HG03342 (cell line): ENCODE measurements around the gene ARNT2.

Source experiments
- ATAC-seq: cut with Tn5 transposase; IDR thresholded peaks from one replicate; pipeline ENCODE4 v1.9.1; 2021; ENCODE audit warnings: mild to moderate bottlenecking, moderate library complexity; ENCODE audit not compliant: unreplicated experiment

ARNT2 gene

DNA sequence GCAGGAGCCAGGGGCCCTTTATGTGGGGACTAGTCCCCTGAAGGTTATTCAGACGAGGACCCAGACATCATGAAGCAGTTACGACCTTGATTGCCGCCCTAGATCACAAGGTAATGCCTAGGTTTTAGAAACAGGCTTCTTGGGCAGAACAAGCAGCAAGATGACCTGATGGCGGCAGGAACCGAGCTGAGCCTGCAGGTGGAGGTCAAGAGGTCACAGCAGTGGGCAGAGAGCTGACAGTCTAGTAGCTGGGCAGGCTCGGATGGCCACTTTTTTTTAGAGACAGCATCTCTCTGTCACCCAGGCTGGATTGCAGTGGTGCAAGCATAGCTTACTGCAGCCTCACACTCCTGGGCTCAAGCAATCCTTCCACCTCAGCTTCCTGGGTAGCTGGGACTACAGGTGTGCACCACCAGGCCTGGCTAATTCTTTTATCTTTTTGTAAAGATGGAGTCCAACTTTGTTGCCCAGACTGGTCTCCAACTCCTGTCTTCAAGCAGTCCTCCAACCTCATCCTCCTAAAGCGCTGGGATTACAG is 207.4 kb downstream of the ARNT2 start:
- no peak for ATAC-seq

DNA sequence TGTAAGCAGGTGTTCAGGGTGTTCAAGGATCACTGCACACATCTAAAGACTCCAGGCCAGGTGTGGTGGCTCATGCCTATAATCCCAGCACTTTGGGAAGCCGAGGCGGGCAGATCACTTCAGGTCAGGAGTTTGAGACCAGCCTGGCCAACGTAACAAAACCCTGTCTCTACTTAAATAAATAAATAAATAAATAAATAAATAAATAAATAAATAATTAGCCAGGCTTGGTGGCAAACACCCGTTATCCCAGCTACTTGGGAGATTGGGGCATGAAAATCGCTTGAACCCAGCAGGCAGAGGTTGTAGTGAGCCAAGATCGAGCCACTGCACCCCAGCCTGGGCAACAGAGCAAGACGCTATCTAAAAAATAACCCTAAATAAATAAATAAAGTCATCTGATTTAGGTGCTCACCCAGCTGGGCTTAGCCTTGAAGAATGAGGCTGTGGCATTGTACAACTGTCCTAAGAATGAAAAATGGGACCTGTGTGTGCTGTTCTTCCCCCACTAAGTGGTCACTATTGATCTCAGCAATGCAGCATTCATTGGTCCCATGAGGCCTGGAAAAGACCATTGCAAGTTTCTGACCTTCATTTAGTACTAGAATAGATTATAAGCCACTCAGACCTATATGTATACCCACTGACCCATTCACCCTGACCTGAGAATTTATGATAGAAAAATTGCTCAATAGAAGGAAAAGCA is 208.1 kb downstream of the ARNT2 start:
- ATAC-seq, result no peak

DNA sequence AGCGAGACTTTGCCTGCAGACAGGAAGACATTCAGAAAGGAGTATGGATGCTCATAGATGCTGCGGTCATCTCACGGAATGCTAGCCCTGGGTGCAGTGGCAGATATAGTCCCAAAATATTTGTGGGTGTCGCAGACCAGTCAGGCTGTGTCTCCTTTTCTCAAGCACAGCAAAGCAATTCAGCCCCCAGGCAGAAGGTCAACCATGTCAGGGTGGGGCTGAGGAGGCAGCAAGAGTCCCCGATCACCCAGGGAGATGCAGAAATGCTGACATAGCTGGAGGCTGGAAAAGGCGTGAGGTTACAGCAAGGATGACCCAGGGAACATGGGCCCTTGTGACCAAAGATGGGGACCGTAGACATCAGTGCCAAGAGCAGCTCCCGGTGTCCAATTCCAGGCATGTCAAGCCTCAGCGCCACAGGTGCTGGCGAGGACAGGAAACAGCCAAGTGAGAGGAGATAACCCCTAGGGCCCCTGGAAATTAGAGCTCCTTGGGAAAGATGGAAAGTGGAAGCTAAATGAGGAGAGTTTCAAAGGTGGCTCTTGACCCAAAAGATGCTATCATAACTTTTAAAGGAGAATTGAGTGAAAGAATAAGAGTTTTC is 209.7 kb downstream of the ARNT2 start:
- ATAC-seq, result no peak

DNA sequence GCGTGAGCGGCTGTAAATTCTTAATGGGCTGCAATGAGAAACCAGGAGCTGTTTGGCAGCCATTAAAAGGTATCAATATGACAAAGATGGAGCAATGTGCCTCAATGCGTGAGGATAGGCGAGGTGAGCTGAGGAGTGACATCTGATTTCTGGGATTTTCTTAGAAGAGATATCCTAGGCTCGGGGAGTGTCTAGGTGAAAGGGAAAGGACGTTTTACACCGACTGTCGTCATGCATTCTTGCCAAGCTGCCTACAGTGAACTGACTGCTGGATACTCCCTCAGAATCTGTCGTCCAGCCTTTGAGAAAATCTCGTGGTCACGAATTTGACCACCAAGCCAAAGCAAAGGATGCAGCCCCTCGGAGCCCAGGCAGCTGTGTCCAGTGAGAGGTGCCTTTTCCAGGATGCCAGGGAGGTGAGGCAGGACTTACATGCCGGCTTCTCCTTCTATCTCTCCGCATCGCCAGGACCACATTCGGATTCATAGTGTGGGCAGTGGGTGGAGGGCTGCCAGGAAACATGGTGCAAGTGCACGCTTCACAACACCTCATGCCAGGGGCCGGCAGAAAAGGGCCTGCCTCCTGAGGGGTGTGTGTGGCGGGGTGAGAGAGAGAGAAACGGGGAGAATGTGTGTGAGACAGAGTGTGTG is 210.7 kb downstream of the ARNT2 start:
- no peak for ATAC-seq

DNA sequence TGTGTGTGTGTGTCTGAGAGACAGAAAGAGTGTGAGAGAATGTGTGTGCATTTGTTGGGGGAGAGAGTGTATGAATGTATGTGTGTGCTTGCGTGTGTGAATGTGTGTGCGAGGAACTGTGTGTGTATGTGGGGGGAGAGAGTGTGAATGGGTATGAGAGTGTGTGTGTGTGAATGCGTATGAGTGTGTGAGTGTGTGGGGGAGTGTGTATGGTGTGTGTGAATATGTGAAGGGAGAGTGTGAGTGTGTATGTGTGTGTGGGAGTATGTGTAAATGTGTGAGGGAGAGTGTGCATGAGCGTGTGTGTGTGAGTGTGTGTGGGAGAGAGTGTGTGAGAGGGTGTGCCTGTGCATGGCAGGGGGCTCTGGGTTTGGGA is 211.2 kb downstream of the ARNT2 start:
- ATAC-seq, result no peak

DNA sequence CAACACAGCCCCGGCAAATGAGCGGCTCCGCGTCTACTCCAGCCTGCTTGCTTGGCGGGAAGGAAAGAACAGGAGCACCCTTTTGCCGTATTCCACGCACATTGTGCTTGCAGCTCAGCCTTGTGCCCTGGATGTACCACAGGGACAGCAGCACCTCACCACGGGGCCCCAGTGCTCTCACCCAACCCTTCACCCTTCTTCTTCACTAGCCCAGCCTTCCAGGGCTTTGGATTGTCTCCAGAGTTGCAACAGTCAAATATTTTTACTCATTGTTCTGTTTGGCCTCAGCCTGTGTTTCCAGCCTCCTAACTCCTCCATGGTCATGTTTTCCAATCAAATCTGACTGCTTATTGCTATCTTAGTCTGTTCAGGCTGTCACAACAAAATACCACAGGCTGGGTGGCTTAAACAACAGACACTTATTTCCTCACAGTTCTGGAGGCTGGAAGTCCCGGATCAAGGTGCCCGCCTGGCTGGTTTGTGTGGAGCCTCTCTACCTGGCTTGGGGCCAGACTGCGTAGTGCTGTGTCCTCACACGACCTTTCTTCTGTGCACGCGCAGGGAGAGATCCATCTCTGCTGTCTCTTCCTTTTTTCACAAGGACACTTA is 211.7 kb downstream of the ARNT2 start:
- no peak for ATAC-seq

DNA sequence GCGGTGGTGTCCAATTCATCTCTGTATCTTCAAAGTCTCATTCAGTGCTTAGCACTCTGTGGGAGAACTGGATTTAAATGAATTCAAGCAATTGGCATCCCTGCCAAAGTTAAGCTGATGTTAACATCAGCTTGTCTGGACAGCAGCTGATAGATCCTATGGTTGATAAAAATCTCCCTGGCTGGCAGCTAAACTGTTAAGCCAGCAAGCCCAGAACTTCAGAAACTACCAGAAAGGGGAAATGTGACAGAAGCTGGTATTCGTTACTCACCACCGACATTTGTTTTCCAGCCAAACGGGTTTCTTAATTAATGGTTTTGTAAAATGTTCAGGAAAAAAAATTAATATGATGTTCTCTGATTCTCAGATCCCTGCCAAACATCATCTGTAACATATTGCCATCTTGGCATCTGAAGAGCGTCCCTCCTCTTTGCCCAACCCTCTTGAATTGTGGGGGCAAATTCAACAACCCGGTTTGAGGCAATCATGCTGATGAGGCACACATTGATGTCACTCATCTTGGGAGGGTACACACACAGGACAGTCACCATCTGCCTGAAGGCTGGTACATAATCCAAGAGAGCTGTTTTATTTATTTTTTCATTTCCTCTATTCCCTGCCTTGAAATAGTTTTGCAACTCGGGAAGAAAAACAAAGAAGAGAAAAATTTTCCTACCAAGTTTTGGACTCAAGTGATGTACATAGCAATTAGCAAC is 214.7 kb downstream of the ARNT2 start:
- ATAC-seq, result no peak

DNA sequence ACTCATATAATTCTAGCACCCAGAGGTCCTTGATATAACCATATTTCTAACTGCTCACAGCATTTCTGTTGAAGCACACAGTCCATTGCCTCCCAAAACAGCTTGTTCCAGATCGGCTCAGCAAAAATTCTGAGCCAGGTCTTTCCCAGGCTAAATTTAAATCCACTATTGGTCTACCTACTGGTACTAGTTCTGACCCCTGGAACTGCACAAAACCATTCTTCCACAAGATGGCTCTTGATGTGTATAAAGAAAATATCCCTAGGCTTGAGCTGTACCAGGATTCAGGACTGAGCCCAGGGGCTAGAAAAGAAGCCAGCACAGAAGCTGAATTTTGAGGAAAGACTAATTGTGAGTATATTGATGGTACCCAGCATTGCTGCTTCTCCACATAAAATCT is 215.5 kb downstream of the ARNT2 start:
- no peak for ATAC-seq

DNA sequence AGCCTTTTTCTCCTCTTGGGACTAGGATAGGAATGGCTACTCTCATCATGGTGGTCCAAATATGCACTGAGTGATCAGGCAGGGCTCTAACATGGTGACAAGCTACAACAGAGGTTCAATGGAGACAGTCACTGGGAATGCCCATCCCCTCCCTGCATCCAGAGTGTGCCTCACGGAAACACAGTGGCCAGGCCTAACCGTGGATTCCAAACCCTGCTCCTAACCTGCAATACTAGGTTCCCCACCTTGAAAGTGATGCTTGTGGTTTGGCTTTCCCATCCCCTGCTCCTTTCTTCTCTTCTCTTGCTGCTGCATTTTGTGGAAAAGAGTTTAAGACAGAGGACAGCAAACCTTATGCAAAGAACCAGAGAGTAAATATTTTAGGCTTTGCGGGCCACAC is 216.0 kb downstream of the ARNT2 start:
- no peak for ATAC-seq

DNA sequence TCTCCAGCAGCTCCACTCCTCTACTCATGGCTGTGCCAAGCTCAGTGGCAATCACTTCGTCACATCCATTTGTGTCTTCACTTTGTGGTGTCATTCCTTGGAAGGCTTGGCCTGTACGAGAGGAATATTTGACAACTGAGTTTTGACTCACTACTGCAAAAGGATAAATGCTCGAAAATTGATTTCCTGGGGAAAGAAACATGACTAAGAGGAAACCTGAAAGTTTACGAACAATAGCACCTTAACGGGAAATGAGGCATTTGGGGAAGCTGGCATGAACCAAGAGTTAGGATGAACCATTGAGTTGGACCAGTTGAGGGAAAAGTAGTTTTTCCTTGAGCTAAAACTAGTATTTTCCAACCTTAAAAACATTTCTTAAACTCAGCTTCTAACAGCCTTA is 216.7 kb downstream of the ARNT2 start:
- ATAC-seq, result no peak

DNA sequence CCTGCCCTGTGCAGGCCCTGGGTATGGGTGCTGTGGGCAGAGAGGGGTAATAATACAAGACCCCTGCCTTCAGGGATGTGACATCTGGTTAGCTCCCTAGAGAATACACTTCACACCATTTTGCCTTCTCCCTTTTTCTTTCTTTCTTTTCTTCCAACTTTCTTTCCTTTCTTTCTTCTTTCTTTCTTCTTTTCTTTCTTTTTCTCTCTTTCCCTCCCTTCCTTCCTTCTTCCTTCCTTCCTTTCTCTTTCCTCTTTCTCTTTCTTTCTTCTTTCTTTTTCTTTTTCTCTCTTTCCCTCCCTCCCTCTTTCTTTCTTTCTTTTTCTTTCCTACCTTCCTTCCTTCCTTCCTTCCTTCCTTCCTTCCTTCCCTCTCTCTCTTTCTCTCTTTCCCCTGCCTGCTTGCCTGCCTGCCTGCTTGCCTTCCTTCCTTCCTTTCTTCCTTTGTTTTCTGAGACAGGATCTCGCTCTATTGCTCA is 222.5 kb downstream of the ARNT2 start:
- no peak for ATAC-seq

DNA sequence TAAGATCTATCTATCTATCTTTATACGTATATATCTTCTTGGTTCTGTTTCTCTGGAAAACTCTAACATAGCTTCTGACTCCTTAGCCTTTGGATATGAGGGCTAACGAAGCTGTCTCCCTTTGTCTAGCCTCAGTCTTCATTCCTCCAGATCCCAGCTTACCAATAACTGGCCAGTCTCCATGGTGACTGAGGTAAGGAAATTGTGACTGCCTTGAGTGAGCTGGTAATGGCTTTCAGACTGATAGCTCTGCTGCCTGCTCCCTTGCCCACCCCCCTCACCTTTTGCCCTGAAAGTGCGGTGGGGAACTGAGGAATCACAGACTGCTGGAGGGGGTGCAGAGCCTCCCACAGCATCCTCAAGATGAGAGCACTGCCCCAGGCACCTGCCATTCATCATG is 225.2 kb downstream of the ARNT2 start:
- no peak for ATAC-seq

DNA sequence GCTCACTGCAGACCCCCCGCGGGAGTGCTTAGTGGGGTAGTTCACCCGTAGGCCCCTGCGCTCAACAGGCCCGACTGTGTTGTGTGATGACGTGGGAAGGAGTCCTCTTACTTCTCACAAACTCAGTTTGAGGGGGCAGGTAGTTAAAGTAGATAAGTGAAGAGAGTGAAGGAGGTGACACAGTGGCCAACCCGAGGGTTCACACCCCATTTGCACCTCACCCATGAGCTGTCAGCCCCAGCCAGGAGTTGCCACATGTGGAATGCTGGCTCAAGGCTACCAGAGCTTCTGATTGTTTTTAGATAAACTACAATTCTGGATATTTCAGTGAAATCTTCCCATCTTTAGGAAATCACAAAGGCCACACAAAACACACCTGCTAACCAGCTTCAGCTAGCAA is 226.8 kb downstream of the ARNT2 start:
- no peak for ATAC-seq

DNA sequence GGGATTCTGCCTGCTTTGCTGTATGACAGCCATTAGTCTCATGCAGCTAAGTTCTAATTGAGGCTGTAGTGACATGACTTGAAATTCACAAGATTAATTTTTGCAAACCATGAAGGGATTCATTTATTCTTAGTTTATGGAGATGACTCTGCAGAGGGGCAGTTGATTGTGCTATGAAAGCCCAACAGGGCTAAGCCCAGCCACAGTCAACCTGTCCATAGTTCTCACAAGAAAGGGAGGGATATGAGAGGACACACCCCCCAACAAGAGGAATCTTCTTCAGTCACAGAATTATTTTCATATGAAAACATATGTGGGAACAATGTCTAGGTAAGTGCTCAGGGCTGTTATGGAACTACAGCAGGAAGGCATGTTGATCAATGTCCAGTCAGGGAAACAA is 229.0 kb downstream of the ARNT2 start:
- ATAC-seq, result no peak

DNA sequence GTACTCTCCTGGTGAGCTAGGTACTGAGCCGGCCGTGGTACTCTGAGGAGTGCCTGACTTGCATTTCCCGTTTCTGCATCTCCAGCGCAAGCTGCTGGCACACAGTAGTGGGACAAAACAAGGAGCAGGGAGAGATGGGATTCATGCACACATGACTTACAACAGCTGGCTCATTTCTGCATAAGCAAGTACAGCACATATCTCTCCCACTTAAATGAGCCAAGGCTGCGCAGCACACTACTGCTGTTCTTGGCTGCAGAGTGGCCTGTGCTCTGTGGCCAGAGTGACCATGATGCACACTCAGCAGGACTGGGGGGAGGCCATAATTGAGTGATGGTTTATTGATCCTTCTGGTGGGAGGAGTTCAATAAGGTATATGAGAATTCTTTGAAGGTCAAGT is 231.8 kb downstream of the ARNT2 start:
- ATAC-seq, result no peak

DNA sequence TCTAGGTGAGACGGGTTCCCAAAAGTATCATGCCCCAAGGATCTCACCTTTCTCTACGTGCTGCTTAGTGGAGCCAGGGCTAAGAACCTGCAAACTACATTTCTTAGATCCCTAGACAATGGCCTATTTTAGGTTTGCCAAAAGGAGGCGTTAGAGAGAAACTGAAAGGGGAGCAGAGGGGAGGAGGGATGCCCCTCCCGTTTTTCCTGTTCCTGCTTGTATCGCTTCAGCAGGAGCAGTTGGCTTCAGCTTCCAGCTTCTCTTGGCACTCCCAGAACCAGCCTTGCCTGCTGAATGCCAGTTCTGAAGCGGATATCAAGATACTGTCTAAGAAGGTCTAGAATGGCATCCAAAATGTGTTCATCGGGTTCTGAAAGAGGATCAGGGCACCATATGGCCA is 232.5 kb downstream of the ARNT2 start:
- ATAC-seq, result no peak

DNA sequence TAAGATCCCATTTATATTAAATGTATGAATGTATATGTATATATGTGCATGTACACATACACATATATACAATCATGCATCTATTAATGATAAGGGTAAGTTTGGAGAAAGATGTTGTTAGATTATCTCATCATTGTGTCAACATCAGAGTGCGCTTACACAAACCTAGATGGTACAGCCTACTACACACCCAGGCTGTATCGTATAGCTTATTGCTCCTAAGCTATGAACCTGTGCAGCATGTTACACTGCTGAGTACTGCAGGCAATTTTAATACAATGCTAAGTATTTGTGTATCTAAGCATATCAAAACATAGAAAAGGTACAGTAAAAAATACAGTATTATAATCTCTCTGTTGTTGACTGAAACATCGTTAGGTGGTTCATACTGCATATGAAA is 233.6 kb downstream of the ARNT2 start:
- no peak for ATAC-seq

DNA sequence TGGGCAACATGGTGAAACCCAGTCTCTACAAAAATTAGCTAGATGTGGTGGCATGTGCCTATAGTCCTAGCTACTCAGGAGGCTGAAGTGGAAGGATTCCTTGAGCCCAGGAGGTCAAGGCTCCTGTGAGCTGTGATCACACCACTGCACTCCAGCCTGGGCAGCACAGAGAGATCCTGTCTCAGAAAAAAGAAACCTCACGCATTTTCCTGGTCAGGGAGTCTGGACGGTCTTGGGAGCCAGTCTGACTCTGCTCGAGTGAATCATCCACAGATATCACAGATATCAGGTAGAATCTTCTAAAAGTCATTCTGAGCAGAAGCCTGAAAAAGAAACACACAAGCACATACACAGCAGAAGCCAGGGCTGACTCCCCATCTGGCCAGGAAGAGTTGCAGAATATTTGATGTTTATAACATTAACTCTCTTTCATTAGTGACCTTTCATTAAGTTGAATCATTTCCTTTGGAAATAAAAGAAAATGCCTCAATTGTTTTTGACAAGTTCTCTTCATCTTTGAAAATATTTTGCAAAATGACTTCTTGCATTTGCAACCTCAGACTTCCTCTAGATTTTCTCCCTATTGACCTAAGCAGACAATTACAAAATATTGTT is 234.5 kb downstream of the ARNT2 start:
- ATAC-seq, result no peak

DNA sequence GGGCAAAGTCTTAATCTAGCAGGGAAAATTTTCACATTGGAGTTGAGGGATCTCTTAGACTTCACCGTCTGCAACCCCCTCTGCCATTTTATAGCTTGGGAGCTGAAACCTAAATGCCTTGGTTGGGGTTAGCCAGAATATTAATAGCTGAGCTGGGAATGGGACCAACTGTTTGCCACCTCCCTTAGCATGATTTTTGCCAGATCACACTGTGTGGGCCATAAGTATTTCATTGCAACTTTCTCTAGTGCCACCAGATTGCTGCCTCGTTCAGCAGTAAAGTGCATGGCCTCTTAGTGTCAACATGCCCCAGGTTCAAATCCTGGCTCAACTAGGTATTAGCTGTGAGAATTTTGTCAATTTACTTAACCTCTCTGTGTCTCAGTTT is 235.0 kb downstream of the ARNT2 start:
- no peak for ATAC-seq

DNA sequence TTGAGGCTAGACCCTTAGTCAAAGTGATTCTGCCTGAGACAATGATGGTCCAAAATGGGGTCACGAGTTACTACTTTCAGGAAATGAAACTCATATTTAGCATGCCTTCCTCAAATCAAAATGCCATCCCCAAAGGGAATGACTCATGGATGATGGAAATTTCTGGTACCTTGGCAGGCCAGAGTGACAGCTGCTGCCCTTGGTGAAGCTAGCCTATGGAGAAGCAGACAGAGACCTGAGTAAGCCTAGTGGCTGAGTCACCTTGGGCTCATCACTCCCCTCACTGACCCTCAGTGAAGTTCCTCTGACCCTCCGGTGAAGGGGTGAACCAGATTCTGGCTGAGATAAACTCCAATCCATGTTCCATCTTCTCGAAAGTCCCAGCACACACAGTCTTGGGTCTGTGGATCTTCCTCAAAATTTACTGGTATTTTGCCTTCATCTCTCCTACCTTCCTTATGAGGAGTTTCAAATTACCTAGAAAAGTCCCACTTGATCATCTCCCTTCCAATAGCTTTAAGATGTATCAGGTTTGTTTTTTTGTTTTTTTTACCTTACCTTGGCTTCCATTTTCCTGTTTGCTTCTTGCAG is 236.4 kb downstream of the ARNT2 start:
- no peak for ATAC-seq
